WTC11 (cell line): ENCODE results near the gene EMSY. TPM values are rescaled to one million over a fixed set of nuclear protein-coding genes. Genes with fewer than 3 reads are reported as not detected.

Source experiments
- ATAC-seq: fragments of 200-7000 bp; cut with Tn5 transposase; 2 replicates; pipeline ENCODE4 v1.10.0; 2021; ENCODE audit warnings: mild to moderate bottlenecking, moderate library complexity
- CTCF ChIA-PET: fragments of 300-600 bp; sonication (Branson Sonifier 250); formaldehyde crosslinking; loops from one replicate; lab custom pipeline; 2021; ENCODE audit warnings: antibody characterized with exemption; lab: Charles Lee
- POLR2A ChIA-PET: fragments of 350-600 bp; sonication (Branson Sonifier 250); formaldehyde crosslinking; loops from one replicate; lab custom pipeline; 2021; ENCODE audit warnings: antibody characterized with exemption; lab: Charles Lee
- DNase-seq: peaks from one replicate; pipeline ENCODE4 v3.0.0; 2021; ENCODE audit warnings: low spot score
- H3K27ac Mint-ChIP-seq: 2 replicates; pipeline ENCODE4 v1.8.0; 2021; ENCODE audit warnings: mixed read lengths
- H3K27me3 Mint-ChIP-seq: 2 replicates; pipeline ENCODE4 v1.8.0; 2021; ENCODE audit warnings: low read depth, mild to moderate bottlenecking, moderate library complexity, mixed read lengths
- H3K36me3 Mint-ChIP-seq: 2 replicates; pipeline ENCODE4 v1.8.0; 2021; ENCODE audit warnings: mixed read lengths
- H3K4me1 Mint-ChIP-seq: 2 replicates; pipeline ENCODE4 v1.8.0; 2022; ENCODE audit warnings: mixed read lengths
- H3K4me3 Mint-ChIP-seq: 2 replicates; pipeline ENCODE4 v1.8.0; 2021; ENCODE audit warnings: mild to moderate bottlenecking, moderate library complexity, mixed read lengths
- H3K9me3 Mint-ChIP-seq: 2 replicates; pipeline ENCODE4 v1.8.0; 2021; ENCODE audit warnings: mixed read lengths
- E2F1 ChIP-seq: sonication (generic); formaldehyde crosslinking; IDR thresholded peaks from 2 replicates; pipeline ENCODE4 v1.8.0; 2022; ENCODE audit warnings: mild to moderate bottlenecking, missing genetic modification reagents
- ELF4 ChIP-seq: sonication (generic); formaldehyde crosslinking; IDR thresholded peaks from 2 replicates; pipeline ENCODE4 v1.8.1; 2022; ENCODE audit warnings: low read depth, mild to moderate bottlenecking, moderate library complexity, missing genetic modification reagents
- FOXP1 ChIP-seq: sonication (generic); formaldehyde crosslinking; IDR thresholded peaks from 2 replicates; pipeline ENCODE4 v1.8.0; 2022; ENCODE audit warnings: missing genetic modification reagents, mild to moderate bottlenecking, moderate library complexity, borderline replicate concordance
- GTF2I ChIP-seq: fragments of 250-450 bp; sonication (Bioruptor Pico); conservative IDR thresholded peaks from 2 replicates; pipeline ENCODE4 v1.4.0; 2021; ENCODE audit warnings: mild to moderate bottlenecking
- IRF1 ChIP-seq: sonication (generic); formaldehyde crosslinking; IDR thresholded peaks from 2 replicates; pipeline ENCODE4 v1.8.0; 2023; ENCODE audit warnings: missing genetic modification reagents
- NR2C2 ChIP-seq: sonication (generic); formaldehyde crosslinking; IDR thresholded peaks from 2 replicates; pipeline ENCODE4 v1.8.0; 2022; ENCODE audit warnings: mild to moderate bottlenecking, missing genetic modification reagents
- NR3C1 ChIP-seq: sonication (generic); formaldehyde crosslinking; conservative IDR thresholded peaks from 2 replicates; pipeline ENCODE4 v1.8.1; 2023; ENCODE audit warnings: low read depth, mild to moderate bottlenecking, missing genetic modification reagents
- RORB ChIP-seq: fragments of 250-450 bp; sonication (Bioruptor Pico); IDR thresholded peaks from 2 replicates; pipeline ENCODE4 v1.9.0; 2021; ENCODE audit warnings: mild to moderate bottlenecking
- SMAD4 ChIP-seq: sonication (generic); formaldehyde crosslinking; IDR thresholded peaks from 2 replicates; pipeline ENCODE4 v1.8.0; 2022; ENCODE audit warnings: mild to moderate bottlenecking, missing genetic modification reagents
- SOX15 ChIP-seq: fragments of 250-450 bp; sonication (Bioruptor Pico); IDR thresholded peaks from 2 replicates; pipeline ENCODE4 v1.9.0; 2021; ENCODE audit warnings: mild to moderate bottlenecking
- TP53 ChIP-seq: sonication (generic); formaldehyde crosslinking; IDR thresholded peaks from 2 replicates; pipeline ENCODE4 v1.8.1; 2023; ENCODE audit warnings: mild to moderate bottlenecking, missing genetic modification reagents
- ZNF416 ChIP-seq: fragments of 250-450 bp; sonication (Bioruptor Pico); IDR thresholded peaks from 2 replicates; pipeline ENCODE4 v1.9.0; 2021; ENCODE audit warnings: mild to moderate bottlenecking, inconsistent platforms
- ZNF532 ChIP-seq: fragments of 250-450 bp; sonication (Bioruptor Pico); IDR thresholded peaks from 2 replicates; pipeline ENCODE4 v1.9.0; 2021; ENCODE audit warnings: mild to moderate bottlenecking, borderline replicate concordance
- ZNF671 ChIP-seq: fragments of 250-450 bp; sonication (Bioruptor Pico); IDR thresholded peaks from 2 replicates; pipeline ENCODE4 v1.8.0; 2021; ENCODE audit warnings: mild to moderate bottlenecking
- total RNA-seq: library from RNA; stranded (reverse); gene quantifications from 3 replicates; pipeline ENCODE4 v1.2.3, GENCODE V29; 2021
- TF ChIP-seq, protein P1 (sequence below): sonication (generic); formaldehyde crosslinking; IDR thresholded peaks from 2 replicates; pipeline ENCODE4 v1.8.1; 2022; ENCODE audit warnings: mild to moderate bottlenecking, moderate library complexity, missing genetic modification reagents
- TF ChIP-seq, protein P2 (sequence below): sonication (generic); formaldehyde crosslinking; IDR thresholded peaks from 2 replicates; pipeline ENCODE4 v1.8.1; 2023; ENCODE audit warnings: mild to moderate bottlenecking, missing genetic modification reagents, moderate library complexity
- TF ChIP-seq, protein P3 (sequence below): fragments of 250-450 bp; sonication (Bioruptor Pico); IDR thresholded peaks from 2 replicates; pipeline ENCODE4 v2.1.2; 2022; ENCODE audit warnings: mild to moderate bottlenecking, moderate library complexity

Gene EMSY
- total RNA-seq, 1 experiment from 2014 or later = 31.1 TPM

GRCh38 chr11:76589964-76590950, 145.4 kb downstream of the EMSY start:
- H3K27me3 Mint-ChIP-seq = no peaks in the 10 kb centered on the region
- ChIA-PET CTCF (interaction anchor here (1.0 to 1.4 kb wide), 2 partner anchors 8 to 12 kb away, joined by 3 to 6 read pairs; no protein-coding TSS in a partner anchor), POLR2A (no interaction called here)
- TF ChIP-seq FOXP1 (CRISPR knock-in tag) (no peak), ZNF416 (CRISPR knock-in tag) (no peak), ZNF532 (CRISPR knock-in tag) (no peak), NR2C2 (CRISPR knock-in tag) (no peak), SMAD4 (CRISPR knock-in tag) (no peak), GTF2I (no peak), IRF1 (CRISPR knock-in tag) (no peak), TP53 (no peak), ZNF671 (CRISPR knock-in tag) (no peak), ELF4 (CRISPR knock-in tag) (no peak), SOX15 (CRISPR knock-in tag) (no peak), RORB (CRISPR knock-in tag) (no peak), NR3C1 (CRISPR knock-in tag) (no peak), E2F1 (no peak)
- TF ChIP-seq, protein P1, sequence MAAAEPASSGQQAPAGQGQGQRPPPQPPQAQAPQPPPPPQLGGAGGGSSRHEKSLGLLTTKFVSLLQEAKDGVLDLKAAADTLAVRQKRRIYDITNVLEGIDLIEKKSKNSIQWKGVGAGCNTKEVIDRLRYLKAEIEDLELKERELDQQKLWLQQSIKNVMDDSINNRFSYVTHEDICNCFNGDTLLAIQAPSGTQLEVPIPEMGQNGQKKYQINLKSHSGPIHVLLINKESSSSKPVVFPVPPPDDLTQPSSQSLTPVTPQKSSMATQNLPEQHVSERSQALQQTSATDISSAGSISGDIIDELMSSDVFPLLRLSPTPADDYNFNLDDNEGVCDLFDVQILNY (CRISPR knock-in tag) = no peak
- TF ChIP-seq, protein P2, sequence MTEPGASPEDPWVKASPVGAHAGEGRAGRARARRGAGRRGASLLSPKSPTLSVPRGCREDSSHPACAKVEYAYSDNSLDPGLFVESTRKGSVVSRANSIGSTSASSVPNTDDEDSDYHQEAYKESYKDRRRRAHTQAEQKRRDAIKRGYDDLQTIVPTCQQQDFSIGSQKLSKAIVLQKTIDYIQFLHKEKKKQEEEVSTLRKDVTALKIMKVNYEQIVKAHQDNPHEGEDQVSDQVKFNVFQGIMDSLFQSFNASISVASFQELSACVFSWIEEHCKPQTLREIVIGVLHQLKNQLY (CRISPR knock-in tag) = no peak
- TF ChIP-seq, protein P3, sequence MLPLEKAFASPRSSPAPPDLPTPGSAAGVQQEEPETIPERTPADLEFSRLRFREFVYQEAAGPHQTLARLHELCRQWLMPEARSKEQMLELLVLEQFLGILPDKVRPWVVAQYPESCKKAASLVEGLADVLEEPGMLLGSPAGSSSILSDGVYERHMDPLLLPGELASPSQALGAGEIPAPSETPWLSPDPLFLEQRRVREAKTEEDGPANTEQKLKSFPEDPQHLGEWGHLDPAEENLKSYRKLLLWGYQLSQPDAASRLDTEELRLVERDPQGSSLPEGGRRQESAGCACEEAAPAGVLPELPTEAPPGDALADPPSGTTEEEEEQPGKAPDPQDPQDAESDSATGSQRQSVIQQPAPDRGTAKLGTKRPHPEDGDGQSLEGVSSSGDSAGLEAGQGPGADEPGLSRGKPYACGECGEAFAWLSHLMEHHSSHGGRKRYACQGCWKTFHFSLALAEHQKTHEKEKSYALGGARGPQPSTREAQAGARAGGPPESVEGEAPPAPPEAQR = no peak
- TF ChIP-seq, all 79 proteins: peak for 0
- Mint-ChIP-seq H3K27ac (no peak overlapping the region), H3K9me3 (0 out of 2 replicates have a peak, but pooled peaks cover 4% of the 10 kb centered on the region), H3K4me1 (peaks cover 12% of the 10 kb centered on the region), H3K36me3 (no peaks in the 10 kb centered on the region), H3K4me3 (no peak overlapping the region)
- ATAC-seq (no peak; the same call in 1 of the 2 replicates), DNase-seq (no peak)
